HG02678 (cell line): ENCODE data around the gene ABHD4.
"Not testable (repeated sequence)": the region's sequence is repeated elsewhere in the genome, so short reads cannot be mapped to it uniquely, and the experiment has no call there.

ENCODE experiments used
- ATAC-seq: cut with Tn5 transposase; IDR thresholded peaks from one replicate; pipeline ENCODE4 v1.9.1; 2021; ENCODE audit warnings: mild to moderate bottlenecking, moderate library complexity; ENCODE audit not compliant: unreplicated experiment

The ABHD4 gene, protein sequence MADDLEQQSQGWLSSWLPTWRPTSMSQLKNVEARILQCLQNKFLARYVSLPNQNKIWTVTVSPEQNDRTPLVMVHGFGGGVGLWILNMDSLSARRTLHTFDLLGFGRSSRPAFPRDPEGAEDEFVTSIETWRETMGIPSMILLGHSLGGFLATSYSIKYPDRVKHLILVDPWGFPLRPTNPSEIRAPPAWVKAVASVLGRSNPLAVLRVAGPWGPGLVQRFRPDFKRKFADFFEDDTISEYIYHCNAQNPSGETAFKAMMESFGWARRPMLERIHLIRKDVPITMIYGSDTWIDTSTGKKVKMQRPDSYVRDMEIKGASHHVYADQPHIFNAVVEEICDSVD

DNA sequence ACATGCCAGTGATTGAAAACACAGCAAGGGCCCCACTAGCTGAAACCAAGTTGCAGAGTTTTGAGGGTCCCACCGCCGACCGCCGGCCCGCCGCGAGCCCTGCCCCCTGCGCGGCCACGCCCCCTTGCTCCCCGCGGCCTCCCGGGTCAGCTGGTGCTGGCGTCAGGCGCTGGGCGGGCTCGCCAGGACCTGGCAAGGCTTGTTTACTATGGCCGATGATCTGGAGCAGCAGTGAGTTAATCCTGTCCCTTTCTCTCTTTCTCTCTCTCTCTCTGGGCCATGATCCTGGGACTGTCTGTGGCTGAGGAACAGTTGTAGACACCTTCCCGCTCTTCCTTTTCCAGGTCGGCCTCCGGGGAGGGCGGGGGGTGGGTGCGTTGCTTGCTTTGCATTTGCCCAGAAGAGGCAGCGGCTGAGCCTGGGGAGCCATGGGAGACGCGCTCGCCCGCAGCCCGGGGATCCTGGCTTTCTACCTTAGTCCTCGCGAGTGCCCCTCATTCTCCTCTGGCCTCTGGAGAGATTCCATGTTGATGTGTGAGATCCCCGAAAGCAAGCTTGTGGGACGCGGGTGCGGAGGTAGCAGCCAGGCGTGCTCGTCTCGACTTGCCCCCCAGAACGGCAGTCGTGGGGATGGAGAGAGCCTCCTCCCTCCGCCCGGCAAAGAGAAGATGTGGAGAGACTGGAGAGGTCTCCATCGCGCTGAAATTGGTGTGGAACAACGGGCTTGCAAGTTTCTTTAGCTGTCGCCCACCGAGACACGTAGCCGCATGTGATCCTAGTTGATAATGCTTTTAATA is at the start of gene ABHD4:
Gene ABHD4, plus strand, starts transcription at position 202 of the 797 bp plus-strand sequence. Its CDS starts 7 bp downstream, at position 209.
- peak; percentile 88 for ATAC-seq

DNA sequence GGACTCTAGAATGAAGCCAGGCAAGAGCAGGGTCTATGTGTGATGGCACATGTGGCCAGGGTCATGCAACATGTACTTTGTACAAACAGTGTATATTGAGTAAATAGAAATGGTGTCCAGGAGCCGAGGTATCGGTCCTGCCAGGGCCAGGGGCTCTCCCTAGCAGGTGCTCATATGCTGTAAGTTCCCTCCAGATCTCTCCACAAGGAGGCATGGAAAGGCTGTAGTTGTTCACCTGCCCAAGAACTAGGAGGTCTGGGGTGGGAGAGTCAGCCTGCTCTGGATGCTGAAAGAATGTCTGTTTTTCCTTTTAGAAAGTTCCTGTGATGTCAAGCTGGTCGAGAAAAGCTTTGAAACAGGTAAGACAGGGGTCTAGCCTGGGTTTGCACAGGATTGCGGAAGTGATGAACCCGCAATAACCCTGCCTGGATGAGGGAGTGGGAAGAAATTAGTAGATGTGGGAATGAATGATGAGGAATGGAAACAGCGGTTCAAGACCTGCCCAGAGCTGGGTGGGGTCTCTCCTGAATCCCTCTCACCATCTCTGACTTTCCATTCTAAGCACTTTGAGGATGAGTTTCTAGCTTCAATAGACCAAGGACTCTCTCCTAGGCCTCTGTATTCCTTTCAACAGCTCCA is 48.7 kb upstream of the ABHD4 start:
- no peak for ATAC-seq

DNA sequence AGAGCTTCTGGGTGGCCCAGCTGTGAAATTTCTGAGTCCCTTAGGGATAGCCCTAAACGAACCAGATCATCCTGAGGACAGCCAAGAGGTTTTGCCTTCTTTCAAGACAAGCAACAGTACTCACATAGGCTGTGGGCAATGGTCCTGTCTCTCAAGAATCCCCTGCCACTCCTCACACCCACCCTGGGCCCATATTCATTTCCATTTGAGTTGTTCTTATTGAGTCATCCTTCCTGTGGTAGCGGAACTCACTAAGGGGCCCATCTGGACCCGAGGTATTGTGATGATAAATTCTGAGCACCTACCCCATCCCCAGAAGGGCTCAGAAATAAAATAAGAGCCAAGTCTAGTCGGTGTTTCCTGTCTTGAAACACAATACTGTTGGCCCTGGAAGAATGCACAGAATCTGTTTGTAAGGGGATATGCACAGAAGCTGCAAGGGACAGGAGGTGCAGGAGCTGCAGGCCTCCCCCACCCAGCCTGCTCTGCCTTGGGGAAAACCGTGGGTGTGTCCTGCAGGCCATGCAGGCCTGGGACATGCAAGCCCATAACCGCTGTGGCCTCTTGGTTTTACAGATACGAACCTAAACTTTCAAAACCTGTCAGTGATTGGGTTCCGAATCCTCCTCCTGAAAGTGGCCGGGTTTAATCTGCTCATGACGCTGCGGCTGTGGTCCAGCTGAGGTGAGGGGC is 48.0 kb upstream of the ABHD4 start:
- ATAC-seq, result peak; percentile 56

DNA sequence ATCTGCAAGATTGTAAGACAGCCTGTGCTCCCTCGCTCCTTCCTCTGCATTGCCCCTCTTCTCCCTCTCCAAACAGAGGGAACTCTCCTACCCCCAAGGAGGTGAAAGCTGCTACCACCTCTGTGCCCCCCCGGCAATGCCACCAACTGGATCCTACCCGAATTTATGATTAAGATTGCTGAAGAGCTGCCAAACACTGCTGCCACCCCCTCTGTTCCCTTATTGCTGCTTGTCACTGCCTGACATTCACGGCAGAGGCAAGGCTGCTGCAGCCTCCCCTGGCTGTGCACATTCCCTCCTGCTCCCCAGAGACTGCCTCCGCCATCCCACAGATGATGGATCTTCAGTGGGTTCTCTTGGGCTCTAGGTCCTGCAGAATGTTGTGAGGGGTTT is 46.5 kb upstream of the ABHD4 start:
- no peak for ATAC-seq

DNA sequence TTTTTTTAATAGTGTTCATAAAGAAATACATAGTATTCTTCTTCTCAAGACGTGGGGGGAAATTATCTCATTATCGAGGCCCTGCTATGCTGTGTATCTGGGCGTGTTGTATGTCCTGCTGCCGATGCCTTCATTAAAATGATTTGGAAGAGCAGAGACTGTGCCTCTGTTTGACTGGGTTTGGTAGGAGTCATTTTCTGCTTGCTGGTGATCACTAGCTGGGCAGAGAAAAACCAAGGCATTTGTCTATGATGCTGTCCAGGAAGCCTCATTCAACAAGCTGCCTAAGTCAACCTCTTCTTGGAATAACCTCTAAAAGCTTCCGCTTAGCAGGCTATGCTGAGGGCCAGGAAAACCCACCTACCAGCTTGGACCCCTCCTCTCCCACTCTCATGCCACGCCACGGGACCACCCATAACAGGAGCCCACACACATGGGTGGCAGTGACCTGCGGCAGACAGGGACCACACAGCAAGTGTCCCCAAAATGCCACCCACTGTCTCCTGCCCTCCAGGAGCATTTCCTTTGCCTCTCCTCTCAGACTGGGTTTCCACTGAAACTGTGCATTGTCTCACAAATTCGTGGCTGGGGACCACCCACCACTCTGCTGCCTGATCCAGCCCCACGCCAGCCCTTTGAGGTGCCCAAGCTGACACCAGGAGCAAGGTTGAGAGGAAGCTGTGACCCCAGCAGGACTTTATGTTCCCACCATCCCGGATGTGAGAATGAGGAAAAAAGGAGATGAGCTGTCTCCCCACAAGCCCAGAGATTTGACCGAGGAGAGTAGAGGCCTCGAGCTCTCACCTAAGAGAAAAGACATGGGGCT is 45.9 kb upstream of the ABHD4 start:
- no peak for ATAC-seq

DNA sequence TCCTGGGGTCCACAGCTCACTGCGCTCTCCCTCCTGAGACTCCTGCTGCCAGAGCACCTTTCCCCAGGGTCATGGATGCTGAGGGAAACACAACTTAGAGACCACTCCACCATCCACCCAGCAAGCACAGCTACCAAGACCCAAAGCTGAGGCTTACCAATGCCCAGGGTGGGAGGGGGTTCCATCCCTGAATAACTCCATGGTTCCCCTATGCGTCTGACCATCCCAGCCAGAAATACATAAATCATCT is 45.3 kb upstream of the ABHD4 start:
- ATAC-seq, result no peak

DNA sequence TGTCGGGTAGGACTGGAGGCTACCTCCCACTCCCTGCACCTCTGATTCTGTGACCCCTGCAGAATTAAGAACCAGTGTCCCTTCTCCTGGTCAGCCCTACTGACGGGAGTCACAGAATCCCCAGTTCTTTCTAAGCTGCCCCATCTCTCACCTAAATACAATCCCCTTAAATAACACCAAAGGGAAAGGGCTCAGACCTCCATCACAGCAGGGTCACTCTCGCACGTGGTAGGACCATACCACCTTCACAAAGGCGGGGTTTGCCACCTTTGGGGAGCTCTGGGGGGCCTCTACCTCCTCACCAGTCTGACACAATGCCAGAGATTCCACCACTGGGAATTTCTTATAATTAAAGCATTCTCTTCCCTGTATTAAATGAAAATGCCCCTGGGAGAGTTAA is 44.7 kb upstream of the ABHD4 start:
- ATAC-seq, result no peak

DNA sequence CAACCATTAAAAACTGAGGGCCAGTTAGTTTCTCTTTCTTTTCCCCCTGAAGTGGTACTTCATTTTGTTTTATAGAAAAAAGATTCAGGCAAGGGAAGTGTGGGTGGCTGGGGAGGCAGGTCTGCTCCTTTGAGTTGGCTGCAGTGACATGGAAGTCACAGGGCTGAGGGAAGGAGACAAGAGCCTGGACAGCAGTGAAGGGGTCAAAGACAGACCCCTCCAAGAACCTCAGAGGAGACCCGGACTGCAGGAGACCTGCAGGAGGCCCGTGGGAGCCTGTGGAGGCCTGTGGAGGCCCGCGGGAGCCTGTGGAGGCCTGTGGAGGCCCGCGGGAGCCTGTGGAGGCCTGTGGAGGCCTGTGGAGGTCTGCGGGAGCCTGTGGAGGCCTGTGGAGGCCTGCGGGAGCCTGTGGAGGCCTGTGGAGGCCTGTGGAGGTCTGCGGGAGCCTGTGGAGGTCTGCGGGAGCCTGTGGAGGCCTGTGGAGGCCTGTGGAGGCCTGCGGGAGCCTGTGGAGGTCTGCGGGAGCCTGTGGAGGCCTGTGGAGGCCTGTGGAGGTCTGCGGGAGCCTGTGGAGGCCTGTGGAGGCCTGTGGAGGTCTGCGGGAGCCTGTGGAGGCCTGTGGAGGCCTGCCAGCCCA is 44.1 kb upstream of the ABHD4 start:
- ATAC-seq, result not testable (repeated sequence)

DNA sequence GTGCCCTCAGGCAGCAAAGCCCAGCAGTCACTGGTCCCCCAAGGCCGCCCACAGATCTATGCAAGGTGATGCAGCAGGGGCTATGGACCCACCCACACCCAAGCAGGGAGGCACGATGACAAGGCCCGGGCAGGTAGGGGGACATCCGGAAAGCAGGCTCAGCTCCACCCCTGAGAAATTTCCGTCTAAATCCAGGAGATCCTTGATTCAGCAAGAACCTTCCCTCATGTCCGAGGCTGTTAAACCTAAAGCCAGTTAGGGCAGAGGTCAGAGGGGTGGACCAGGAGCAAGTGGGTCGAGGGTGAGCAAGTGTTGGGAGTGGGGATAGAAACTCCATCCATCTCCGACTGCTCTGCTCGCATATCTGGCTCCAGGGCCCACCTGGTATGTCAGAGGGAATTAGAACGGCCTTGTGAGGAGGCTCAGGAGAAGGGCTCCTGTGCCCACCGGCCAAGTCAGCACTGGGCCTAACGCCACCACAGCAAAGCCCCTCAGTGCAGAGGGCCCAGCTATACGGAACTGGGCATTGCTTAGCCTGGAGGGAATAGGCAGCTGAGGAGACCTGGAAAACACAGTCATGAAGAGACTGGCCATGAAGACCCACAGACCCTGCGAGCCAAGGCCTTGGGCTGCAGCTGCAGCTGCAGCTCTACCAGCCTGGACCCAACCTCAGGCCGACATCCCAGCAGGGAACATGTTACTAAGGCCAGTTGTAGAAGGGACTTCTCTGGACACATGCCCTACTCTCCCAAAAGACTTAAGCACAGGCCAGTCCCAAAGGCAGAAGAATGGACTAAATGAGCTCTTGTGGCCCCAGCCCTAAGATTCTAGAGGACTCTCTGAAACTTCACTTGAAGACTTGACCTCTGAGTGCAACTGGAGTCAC is 43.4 kb upstream of the ABHD4 start:
- no peak for ATAC-seq

DNA sequence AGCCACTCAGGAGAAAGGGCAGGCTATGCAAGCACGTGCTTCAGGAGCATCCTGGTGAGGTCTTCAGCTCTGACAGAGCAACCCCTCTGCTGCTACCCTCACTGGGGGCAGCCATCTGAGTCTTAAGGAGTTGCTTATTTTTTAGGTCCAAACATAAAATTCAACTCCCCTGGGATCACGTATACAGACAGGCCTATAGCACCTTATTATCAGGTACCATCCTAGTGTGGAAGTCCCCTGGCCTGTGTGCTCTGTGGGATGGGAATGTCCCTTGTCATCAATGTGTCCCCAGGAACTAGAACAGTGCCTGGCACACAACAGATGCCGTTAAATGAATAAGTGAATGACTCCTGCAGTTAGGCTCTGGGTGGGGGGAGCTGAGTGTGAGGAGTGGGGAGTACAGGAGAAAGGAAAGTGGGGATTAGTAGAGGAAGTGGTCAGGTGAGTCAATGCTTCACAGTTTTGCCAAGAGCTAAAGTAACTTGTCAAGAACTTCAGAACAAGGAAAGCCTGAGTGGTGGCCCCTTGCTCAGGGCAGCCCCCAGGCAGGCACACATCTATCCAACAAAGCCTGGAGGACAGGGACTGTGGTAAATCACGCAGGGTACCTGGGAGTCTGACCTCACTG is 42.6 kb upstream of the ABHD4 start:
- peak; percentile 1 for ATAC-seq

DNA sequence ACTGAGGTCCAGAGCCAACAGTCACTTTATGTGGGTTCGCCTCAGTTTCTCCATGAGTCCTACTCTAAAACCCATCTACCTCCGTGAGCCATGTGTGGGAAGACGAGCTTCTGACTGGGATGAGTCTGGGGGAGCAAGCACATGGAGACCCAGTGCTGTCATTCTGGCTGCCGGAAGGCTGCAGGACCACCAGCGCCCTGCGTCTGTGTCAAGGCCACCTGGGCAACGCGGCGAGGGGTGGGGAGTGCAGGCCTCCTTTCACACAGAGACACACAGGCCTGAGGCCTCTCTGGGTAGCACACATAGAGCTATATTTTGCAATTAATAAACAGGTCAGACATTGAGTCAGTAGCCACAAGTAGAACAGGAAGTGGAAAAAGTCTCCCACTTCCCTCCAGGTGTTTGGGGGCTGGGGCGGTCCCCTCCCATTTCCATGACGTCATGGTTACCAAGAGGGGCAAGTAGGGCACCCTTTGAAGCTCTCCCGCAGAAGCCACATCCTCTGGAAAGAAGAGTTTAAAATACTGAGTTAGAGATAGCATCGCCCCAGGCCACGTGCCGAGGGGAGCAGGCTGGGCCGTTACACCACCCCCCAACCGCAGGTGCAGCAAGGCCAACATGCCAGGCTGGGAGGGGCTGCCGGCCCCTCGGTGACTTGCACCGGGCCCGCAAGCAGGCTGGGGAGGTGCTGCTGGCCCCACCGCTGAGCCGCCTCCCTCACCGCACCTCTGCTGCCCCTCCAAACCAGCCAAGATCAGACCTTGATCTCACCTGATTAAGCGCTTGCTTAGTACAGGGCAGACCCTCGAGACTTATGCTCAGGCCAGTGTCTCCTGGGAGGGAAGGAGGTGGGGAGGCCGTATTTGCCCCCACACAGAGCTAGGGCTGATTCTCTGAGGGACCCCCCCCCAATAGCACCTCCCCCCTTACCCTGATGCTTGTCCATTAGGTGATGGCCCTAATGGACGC is 41.8 kb upstream of the ABHD4 start:
- ATAC-seq, result peak; percentile 69

DNA sequence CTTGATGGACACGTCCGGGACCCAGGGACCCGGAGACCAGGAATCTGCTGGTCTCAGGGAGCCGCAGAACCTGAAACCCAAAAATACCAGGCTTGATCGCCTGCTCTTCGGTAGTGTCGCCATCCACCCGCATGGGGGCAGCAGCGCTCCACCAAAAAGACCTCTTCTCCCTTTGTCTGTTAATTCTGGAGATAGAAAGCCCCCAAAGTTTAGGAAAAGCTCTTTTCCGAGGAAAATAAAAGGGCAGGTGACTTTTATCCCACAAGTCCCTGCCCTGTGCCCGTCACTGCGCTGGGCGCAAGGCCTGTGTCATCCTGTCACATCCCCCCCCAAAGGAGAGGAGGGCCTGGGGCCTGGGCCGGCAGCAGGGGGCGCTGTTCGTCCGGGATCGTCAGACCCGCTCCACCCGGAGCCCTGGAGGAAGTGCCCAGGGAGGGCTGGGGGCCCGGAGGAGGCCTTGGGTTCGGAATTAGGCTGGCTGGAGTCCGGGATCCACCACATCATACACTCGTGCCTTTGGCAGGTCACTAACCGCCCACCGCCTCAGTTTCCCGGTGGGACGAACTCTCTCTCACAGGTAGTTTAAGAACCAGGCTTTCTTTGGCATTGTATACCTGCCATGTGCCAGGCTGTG is 41.0 kb upstream of the ABHD4 start:
- ATAC-seq, result peak; percentile 28

DNA sequence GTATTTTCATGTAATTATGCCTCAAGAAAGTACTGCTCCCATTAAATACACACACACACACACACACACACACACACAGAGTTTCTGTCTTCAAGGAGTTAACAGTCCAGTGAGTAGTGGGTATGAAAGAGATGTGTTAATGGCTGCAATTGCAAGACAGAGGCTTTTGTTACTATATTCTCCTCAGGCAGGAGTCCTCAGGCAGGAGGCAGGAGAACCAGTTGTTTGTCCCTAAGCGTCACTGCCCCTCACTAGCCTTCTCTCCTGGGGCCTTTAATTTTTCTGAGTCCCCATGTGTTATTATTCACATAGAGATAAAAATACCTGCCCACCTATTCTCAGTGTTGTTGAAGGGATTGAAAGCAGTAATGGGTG is 40.3 kb upstream of the ABHD4 start:
- no peak for ATAC-seq

DNA sequence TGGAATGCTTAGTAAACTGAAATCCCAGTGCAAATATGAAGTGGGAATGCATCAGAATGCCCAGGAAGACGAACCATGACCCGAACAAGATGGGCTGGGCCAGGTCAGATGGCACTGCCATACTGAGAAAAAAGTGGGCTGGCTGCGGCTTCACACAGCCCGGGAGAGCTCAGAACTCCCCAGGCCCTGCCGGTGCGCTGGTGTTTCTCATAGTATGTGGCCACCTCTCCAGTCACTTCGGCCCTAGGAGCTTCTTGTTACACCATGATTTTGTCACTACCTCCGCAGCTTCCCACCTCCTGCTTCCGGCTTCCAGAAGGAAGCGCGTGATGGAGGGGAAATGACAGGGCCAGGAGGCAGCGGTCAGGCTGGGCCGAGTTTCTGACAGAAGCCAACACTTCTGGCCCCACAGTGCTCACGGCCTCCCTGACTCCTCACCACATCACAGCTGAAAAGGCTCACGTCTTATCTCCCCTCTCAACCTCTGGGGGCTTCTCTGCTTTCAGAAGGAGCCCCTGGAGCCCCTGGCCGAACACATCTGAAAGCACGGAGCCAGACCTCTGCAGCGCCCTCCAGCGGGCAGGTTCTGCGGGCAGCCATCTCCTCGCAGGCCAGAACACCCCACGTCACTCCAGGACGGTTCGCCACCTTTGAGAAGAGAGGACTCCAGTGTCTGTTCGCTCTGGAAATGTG is 39.7 kb upstream of the ABHD4 start:
- no peak for ATAC-seq

DNA sequence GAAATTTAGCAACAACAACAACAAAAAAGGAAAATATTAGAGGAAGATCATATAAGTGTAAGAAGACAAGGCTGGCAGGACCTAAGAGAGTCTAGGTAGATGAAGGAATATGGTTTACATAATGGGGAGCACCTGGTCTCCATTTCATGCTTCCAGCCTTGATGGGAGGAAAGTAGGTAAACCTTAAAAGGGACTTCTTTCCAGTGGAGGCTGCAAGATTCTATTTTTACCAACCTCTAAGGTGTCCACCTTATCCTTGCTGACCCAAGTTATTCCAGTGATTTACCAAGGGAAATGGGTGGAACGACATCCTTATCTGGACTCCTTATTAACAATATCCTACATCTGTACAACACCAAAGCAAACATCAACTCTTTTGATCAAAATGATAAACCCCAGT is 39.1 kb upstream of the ABHD4 start:
- ATAC-seq, result no peak

DNA sequence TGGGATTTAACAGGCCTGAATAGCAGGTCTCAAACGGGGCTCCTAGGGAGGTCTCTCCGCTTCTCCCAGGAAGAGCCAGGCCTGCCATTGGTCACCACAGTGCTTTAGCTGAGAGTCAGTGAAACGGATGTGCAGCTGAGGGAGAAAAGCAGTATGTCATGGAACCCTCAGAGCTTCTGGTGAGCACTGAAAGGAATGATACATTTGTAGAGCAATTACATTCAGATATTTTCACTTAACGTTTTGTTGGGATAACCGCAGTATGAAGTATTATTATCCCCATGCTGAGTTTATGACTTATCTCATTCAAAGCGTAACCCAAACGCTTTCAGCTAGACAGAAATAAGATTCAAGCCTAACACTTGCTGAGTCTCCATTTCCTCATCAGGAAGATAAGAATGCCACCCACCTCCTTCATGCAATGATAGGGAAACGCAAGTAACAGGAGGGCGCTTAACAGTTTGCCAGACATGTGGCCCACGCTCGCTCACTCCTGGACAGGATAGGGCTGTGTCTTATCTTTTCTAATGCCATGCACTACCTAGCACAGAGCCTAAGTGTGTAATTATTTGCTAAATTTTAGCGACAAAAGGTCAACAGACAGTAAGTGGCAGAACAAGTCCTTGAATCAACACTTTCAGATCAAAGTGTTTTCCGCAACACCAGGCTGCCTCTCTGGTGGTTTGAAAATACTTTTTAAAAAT is 37.3 kb upstream of the ABHD4 start:
- ATAC-seq, result no peak
